NCI-H146 (cell line): Measurements from ENCODE around the gene PSMB2.

Experiments used
- DNase-seq: peaks from one replicate; lab custom pipeline; 2025; lab: John Stamatoyannopoulos, UW

The PSMB2 gene

GRCh38 chr1:35642471-35642955, 1.2 kb upstream of the PSMB2 start:
- DNase-seq = peak; percentile 5

GRCh38 chr1:35640380-35641232, 720 bp downstream of the PSMB2 start:
- DNase-seq = no peak

- DNase-seq = no peak
Observed at GRCh38 chr1:35637401-35637809, 3.9 kb downstream of the PSMB2 start.

DNA sequence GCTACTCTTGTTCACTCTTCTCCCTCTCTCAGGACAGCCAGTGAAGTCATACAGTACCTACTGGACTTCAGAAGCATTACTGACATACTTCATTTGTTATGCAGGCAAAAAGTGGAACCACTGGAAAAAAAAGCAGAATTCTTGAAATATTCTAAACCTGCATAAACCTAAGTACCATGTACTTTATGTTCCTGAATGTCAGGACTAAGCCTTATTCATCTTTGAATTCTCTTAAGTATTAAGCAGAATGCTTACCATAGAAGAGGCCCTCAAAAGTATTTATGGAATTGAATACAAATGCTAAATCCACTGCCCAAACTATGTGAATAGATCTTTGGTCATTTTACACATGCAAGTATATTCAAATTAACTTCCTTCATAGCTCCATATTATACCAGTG, 7.8 kb downstream of the PSMB2 start:
- no peak for DNase-seq

- no peak for DNase-seq
Observed at GRCh38 chr1:35631396-35631795, 9.9 kb downstream of the PSMB2 start.

GRCh38 chr1:35629051-35629450, 12.3 kb downstream of the PSMB2 start:
- DNase-seq = peak; percentile 40

GRCh38 chr1:35623832-35624231, 17.5 kb downstream of the PSMB2 start:
- no peak for DNase-seq

- DNase-seq = peak; percentile 1
Observed at GRCh38 chr1:35622510-35623178, 18.7 kb downstream of the PSMB2 start.

- DNase-seq = no peak
Observed at GRCh38 chr1:35619237-35620121, 21.8 kb downstream of the PSMB2 start.

DNA sequence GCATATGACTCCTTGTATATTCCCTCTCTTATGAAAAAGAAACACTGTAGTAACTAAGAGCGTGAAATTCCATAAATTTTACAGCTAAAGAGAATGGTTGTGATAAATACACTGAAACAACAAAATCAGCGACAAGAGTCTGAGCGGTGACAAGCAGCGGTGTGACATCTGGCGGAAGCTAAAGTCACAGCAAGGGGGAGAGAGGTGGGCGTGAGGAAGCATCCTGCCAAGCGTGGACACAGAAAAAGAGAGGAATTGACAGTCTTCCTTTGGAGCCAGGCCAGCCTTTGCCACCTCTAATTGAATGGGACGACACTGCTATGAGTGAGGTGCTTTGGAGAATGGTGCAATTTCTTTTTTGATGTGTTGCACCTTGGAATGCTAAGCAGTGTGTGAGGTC, 25.9 kb downstream of the PSMB2 start:
- DNase-seq = no peak

- no peak for DNase-seq
Observed at GRCh38 chr1:35611655-35612054, 29.7 kb downstream of the PSMB2 start.

DNA sequence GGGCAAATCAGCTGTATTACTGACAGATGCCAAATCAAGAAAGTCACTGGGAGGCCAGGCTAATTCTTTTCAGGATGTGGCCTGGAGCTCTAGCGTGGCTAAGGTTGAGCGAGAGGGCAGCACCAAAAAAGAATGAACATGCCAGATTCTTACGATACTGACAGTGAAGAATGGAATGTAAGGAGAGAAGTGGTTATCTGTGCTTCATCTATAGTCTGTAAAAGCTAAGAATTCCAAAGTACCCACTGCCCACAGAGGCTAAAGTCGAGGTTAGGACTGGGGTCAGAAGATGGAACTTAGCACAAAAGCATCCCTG, 35.5 kb downstream of the PSMB2 start:
- DNase-seq = no peak

- no peak for DNase-seq
Observed at GRCh38 chr1:35605071-35605866, 36.1 kb downstream of the PSMB2 start.

GRCh38 chr1:35603941-35604340, 37.4 kb downstream of the PSMB2 start:
- no peak for DNase-seq

DNA sequence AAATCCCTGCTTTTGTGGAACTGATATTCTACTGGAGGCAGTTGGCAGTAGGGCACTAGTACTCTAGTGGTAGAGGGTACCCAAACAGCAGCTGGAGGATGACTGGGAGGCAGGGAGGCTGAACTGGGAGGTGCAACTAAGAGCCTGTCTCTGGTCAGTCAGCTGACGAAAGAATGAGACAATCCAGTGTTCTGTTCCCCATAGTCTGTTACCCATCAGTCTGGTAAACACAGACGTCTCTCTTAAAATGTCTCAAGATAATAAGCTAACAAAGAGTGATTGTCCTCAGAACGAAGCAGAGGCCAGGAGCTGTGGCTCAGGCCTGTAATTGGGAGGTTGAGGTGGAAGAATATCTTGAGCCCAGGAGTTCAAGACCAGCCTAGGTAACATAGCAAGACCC, 37.9 kb downstream of the PSMB2 start:
- DNase-seq = no peak

DNA sequence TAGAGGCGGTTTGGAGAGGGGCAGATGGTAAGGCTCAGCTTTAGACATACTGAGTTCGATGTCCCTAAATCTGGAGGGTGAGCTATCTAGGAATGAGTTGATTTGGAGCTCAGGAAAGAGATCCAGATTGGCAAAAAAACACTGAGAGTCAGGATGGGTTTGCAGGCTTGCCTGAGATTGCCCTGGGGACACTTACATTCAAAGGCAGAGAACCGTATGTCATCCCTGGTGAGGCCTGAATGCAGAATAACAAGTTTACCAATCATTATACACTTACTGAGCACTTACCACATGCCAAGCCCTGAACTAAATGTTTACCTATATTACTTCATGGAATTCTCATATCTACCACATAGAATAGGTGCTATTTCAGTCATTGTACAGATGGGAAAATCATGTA, 40.7 kb downstream of the PSMB2 start:
- DNase-seq = no peak

DNA sequence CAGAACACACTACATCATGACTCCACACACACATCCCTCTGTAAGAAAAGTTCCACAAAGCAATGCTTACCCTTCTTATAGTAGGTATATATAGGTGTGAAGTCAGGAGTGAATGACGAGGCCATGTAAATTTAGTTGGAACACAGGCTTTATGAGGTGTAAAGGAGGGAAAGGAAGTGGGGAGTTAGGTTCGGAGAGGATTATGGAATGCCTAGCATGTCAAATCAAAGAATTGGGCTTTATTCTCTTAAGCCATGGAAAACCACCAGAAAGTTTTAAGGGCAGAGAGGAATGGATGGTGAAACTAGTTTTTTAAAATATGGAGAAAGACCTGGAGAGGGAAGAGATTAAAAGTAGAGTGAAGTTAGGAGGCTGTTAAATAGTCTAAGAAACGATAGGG, 41.9 kb downstream of the PSMB2 start:
- no peak for DNase-seq

DNA sequence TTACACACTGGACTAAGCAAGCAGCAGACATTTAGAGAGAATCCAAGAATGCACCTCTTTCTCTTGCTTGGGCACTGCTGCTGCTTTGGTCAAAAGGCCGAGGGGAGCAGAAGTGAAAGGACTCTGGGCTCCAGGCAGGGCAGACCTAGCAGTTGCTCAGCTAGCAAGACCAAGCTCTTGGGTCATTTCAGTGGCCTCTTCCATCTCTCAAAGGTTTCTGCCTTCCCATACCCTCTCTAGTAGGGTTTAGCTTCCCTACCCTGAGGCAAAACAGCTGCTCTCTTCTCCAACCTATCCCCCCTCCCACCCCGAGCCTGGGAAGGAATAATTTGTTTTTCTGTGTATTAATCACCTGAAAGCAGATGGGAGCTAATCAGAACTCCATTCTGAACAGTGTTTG, 42.4 kb downstream of the PSMB2 start:
- peak; percentile 23 for DNase-seq

- DNase-seq = no peak
Observed at GRCh38 chr1:35597870-35598269, 43.5 kb downstream of the PSMB2 start.

DNA sequence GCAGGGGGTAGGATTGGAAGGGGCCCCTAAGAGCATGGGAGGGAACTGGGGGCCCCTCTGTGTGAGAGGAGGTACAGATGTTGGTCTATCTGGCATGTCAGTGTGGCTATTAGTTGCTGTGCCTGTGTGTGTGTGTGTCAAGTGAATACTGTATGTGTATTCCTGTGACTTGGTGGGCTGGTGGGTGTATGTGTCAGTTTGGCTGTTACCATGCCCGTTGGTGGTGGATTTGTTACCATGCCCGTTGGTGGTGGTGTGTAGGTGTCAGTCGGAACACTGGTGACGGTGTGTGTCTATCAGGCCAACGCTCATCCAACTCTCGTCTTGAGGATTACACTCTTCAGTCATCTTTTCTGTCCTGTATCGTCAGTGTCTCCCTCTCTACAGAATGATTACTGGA, 45.6 kb downstream of the PSMB2 start:
- DNase-seq = no peak

- no peak for DNase-seq
Observed at GRCh38 chr1:35594005-35594760, 47.1 kb downstream of the PSMB2 start.
